ENCODE data around the gene NT5M.
"Not testable (repeated sequence)": the region's sequence is repeated elsewhere in the genome, so short reads cannot be mapped to it uniquely, and the experiment has no call there.

NT5M gene

GRCh38 chr17:17301659-17302058 is 1.5 kb upstream of the NT5M start:
- not testable (repeated sequence) for DNase-seq (ENCODE audit: extremely low read depth in 1 of 2, low read depth in 1 of 2)

GRCh38 chr17:17303847-17304490 is 796 bp downstream of the NT5M start:
- DNase-seq (ENCODE audit: extremely low read depth in 1 of 2, low read depth in 1 of 2) = no peak

DNA sequence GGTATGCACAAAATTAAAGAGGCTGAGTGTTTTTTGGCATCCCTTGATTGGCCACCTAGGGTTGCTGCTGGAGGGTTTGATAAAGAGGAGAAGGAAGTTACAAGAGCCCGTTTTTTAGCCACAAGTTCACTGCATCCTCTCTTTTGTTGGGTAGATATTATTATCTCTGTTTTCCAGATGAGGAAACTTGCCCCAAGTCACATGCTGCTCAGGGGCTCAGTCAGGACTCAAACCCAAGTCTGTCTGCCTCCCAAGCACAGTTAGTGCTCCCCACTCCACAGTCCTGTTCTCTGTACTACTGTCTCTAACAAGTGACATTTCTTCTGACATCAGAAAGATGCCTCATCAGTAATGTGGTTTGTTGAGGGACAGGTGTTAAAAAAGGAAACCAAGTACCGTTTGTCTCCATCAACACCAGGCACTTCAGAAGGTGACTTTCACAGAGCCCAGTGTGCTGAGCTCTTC is 1.4 kb downstream of the NT5M start:
- DNase-seq (ENCODE audit: extremely low read depth in 1 of 2, low read depth in 1 of 2) = no peak

- DNase-seq (ENCODE audit: extremely low read depth in 1 of 2, low read depth in 1 of 2) = peak in 1 of 2 donors; percentile 27
Measured at GRCh38 chr17:17305281-17305801, 2.2 kb downstream of the NT5M start.

DNA sequence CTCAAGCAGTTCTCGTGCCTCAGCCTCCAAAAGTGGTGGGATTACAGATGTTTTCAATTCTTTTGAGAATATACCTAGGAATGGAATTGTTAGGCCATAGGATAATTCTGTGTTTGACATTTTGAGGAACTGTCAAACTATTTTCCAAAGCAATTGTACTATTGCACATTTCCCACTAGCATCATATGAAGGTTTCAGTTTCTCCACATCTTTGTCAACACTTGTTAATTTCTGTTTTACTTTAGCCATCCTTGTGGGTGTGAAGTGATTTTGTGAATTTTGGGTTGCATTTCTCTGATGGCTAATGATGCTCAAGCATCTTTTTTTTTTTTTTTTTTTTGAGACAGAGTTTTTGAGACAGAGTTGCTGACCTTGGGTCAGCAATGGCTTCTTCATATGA is 6.2 kb downstream of the NT5M start:
- DNase-seq (ENCODE audit: extremely low read depth in 1 of 2, low read depth in 1 of 2) = no peak

DNA sequence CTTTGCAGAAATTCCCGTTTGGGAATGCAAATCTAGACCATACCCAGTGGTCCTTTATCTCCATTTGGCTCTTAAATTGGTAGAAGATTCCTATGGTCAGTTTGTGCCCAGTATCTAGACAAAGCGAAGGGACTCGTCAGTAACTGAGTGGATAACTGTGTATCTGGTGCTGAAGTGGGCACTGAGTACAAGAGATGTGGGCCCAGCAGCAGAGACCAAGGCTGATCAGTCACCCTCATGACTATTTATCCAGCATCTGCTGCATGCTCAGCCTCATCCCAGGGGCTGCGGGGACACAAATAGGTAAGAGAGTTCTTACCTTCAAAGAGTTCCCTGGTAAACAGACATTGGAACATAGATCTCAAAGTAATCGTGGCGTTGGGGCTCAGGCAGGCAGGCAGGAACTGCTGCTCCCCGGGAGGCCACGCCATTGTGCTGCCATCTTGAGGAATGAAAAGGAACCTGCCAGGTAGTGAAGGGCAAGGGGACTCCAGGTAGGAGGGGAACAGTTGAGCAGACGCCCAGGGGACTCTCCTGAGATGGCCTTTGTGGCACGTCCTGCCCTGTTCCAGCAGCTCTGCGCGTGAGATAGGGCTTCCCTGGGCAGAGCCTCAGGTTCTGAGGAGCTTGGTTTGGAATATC is 10.3 kb downstream of the NT5M start:
- peak; percentile 47 to 58 for DNase-seq (ENCODE audit: extremely low read depth in 1 of 2, low read depth in 1 of 2)

GRCh38 chr17:17314501-17315071 is 11.4 kb downstream of the NT5M start:
- DNase-seq (ENCODE audit: extremely low read depth in 1 of 2, low read depth in 1 of 2) = no peak

- no peak for DNase-seq (ENCODE audit: extremely low read depth in 1 of 2, low read depth in 1 of 2)
Measured at GRCh38 chr17:17315142-17315821, 12.1 kb downstream of the NT5M start.

DNA sequence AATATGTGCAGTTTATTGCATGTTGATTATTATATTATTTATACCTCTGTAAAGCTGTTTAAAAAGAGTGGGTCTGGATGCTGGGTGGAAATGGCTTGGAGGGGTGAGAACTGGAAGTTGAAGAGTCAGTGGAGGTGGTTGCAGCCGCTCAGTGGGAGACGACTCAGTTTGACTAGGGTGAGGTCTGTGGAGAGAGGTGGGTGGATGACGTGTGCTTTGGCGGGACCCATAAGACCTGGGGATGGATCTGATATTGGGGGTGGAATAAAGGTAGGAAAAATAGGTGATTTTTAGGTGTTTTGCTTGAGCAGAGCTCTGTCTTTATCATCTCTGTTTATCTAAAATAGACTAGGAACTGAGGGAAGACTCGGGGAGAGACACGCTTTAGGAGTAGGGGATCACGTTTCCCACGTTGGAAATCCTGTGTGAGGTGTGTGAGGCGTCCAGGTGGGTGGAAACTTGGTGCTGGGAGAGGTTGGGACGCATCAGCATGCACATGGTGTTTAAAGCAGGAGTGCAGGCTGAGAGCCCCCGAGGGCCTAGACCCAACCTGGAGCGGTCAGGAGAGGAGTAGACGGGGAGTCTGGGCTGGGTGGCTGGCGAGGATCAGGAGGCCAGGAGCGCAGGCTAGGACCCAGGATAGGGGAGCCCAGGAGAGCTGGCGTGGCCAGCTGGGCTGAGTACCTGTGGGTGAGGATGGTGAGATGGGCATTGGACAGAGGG is 17.2 kb downstream of the NT5M start:
- no peak for DNase-seq (ENCODE audit: extremely low read depth in 1 of 2, low read depth in 1 of 2)

- DNase-seq (ENCODE audit: extremely low read depth in 1 of 2, low read depth in 1 of 2) = no peak
Measured at GRCh38 chr17:17320911-17321220, 17.7 kb downstream of the NT5M start.

- DNase-seq (ENCODE audit: extremely low read depth in 1 of 2, low read depth in 1 of 2) = no peak
Measured at GRCh38 chr17:17321356-17322025, 18.3 kb downstream of the NT5M start.

DNA sequence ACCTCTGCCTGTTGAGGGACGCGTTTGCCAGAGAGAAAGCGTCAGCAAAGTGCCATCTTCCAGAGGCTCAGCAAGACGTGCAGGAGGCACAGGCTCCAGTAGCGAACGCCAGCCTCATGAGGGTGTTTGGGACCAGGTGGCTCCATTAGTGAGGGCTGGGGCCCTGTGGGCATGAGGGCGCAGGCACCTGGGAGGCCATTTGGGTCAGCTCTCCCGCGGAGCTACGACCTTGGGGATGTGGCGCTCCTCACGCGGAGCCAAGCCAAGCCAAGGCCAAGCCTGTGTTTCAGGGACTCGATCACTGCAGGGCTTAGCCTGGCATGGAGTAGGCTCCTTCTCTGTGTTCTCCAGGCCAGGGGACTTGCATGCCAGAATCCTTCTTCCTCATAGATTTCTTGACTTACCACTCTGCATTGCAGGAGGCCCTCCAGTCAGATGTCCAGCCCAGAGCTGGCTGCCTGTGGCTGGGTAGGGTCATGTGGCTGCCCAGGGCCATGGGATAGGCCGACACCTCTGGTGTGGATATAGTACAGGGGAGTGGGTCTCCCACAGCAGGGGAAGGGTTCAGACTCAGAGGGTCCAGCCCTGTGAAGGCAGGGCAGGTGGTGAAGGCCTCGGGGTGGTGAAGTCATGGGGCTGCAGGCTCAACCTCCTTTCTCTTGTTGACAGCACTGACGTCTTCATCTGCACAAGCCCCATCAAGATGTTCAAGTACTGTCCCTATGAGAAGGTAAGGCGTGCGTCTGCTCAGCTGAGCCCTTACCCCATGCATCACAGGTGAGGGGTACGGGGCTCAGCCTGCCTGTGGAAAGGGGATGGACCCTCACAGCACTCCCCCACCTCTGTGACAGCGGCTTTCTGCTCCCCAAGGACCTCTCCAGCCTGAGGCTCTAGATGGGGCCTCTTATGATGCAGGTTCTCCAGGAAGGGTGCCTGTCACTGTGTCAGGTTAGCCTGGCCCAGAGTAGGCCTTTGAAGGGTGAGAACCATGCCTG is 19.6 kb downstream of the NT5M start:
- DNase-seq (ENCODE audit: extremely low read depth in 1 of 2, low read depth in 1 of 2) = no peak

- no peak for DNase-seq (ENCODE audit: extremely low read depth in 1 of 2, low read depth in 1 of 2)
Measured at GRCh38 chr17:17324616-17325015, 21.4 kb downstream of the NT5M start.

DNA sequence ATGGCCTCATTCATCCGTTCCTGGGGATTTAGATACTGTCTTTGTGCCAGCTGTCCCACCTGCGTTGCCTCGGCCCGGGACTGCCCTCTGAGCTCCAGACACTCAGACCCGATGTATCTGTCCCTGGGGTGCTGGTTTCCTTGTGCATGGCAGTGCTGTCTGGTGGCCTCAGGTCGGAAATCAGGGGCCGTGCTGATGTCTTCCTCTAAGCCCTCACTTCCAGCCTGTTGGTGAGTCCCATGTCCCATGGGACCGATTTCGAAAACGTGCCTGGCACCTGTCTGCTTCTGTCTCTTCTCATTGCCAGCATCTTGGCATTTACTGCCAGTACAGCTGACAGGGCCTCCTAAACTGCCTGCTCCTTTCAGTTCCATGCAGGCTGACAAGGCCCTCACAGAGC is 22.1 kb downstream of the NT5M start:
- no peak for DNase-seq (ENCODE audit: extremely low read depth in 1 of 2, low read depth in 1 of 2)

- DNase-seq (ENCODE audit: extremely low read depth in 1 of 2, low read depth in 1 of 2) = no peak
Measured at GRCh38 chr17:17325816-17326215, 22.6 kb downstream of the NT5M start.

DNA sequence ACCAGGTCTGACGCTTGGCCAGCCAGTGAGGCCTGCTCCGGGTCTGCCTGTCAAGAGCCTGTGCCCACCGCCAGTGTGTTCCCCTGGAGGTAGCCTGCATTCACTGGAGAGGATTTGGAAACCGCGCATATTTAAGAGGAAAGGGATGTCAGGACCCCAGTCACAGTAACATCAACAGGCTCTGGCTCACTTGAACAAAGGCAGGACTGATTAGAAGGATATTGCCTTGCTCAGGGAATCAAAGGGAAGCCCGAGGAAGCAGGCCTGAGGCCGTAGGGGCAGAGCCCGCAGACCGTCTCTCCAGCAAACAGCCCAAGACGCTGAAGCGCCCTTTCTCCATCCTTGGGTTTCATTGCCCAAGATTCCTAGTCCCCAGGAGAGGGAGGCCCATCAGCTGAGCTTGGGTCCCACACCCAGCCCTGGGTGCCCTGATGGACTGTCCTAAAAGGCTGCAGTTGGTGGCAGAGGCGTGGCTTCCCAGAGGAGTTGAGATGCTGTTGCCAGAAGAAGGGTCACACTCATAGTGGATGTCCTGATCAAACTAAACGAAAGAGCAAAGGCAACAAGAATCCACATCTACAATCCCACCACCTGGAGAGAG is 23.2 kb downstream of the NT5M start:
- DNase-seq (ENCODE audit: extremely low read depth in 1 of 2, low read depth in 1 of 2) = no peak

DNA sequence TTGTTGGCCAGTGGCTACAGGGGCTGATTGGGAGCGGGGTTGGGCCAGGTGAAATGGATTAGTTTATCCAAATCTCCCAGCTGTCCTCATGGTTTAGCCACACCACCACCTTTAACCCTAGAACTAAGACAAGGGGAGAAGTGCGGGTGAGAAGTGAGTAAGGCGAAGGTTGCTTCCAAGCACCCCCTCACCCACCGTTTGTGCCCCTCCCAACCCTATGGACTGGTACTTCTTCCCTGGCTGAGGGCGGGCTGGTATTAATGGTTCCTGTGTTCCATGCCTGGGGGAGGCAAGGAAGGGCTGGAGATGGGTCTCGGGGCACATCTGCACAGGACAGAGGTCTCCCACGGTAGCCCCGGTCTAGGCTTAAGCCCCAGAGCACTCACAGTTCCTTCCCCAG is 25.1 kb downstream of the NT5M start:
- DNase-seq (ENCODE audit: extremely low read depth in 1 of 2, low read depth in 1 of 2) = no peak

GRCh38 chr17:17341452-17341851 is 38.3 kb downstream of the NT5M start:
- no peak for DNase-seq (ENCODE audit: extremely low read depth in 1 of 2, low read depth in 1 of 2)

All from activated CD8-positive, alpha-beta memory T cell treated with anti-CD3 and anti-CD28 coated beads for 1 hour (primary cell).